ENCODE results near the gene QRICH2. TPM values are rescaled to one million over a fixed set of nuclear protein-coding genes. Genes with fewer than 3 reads are reported as not detected.

The QRICH2 gene
- total RNA-seq, 4 donors from 2014 or later, result 2.0 to 8.4 (median 5.2) TPM

DNA sequence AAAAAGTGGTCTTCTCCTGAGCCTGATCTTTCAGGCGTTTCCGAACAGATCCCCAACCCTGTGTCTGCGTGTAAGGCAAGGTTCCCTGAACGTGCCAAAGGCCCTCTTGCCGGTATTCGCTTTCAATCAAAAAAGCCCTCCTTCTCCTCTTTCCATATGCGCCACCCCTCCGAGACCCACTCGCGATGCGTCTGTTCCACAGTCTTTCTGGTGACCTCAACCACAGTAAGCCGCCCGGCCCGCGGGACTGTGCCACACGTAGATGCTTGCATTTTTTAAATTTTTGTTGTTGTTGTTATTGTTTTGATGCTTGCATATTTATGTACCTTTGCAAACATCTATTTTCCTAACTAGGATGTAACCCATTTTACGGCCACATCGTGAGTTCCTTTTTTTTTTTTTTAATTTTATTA is 46.2 kb upstream of the QRICH2 start:
- 1 to 2% methylated on average over 18 of the region's 18 CpGs for WGBS, 2 donors
- peak overlapping the region; percentile 52 to 88 (median 82) for H3K27ac ChIP-seq
- H3K4me3 ChIP-seq, result peak overlapping the region; percentile 70 to 99 (median 96)
- TF ChIP-seq, protein P1, sequence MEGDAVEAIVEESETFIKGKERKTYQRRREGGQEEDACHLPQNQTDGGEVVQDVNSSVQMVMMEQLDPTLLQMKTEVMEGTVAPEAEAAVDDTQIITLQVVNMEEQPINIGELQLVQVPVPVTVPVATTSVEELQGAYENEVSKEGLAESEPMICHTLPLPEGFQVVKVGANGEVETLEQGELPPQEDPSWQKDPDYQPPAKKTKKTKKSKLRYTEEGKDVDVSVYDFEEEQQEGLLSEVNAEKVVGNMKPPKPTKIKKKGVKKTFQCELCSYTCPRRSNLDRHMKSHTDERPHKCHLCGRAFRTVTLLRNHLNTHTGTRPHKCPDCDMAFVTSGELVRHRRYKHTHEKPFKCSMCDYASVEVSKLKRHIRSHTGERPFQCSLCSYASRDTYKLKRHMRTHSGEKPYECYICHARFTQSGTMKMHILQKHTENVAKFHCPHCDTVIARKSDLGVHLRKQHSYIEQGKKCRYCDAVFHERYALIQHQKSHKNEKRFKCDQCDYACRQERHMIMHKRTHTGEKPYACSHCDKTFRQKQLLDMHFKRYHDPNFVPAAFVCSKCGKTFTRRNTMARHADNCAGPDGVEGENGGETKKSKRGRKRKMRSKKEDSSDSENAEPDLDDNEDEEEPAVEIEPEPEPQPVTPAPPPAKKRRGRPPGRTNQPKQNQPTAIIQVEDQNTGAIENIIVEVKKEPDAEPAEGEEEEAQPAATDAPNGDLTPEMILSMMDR (IDR thresholded peaks at IDR 0.05), result no peak
- no peak for TF ChIP-seq EP300 (IDR thresholded peaks at IDR 0.05)
- no peak for TF ChIP-seq POLR2A (IDR thresholded peaks at IDR 0.05)
- H3K27me3 ChIP-seq, result no peaks in the 10 kb centered on the region
- H3K36me3 ChIP-seq, result peaks cover 0 to 6% (median 0%) of the 10 kb centered on the region in 3 donors
- no peak for DNase-seq (ENCODE audit: low spot score in 2 of 2)
- peaks cover 0 to 35% (median 7%) of the 10 kb centered on the region in 4 donors for H3K4me1 ChIP-seq
- no peaks in the 10 kb centered on the region for H3K9me3 ChIP-seq

DNA sequence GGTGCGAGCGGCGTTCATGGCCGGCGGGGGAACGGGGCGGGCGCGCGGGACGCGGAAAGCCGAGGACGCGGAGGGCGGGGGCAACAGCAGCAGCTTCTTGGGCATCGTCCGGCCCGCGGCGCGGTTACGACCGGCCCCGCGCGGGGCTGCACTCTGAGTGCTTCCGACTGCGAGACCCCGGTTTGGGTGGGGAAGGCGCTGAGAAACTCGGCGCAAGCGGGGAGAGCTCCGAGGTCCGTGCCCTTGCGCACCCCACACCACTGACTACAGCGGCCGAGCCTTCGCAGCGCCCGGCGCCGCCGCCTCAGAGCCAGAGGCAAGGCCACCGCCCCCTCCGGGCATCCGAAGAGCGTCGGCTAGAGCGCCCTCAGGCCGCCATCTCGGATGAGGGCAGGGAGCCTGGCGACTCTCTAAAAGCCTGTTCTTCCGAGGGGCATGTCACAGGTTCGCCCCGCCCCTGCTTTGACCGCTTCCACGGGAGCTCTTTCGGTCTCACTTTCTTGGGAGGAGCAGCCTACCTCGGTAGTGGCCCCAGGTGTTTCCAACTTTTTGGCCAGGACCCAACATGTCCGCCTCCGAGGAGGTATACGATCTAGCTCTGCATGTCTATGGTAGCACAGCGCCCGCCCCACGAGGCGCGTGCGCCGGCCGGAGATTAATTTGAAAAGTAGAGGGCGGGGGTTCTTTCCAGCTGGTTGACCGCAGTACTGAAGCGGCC is 45.7 kb upstream of the QRICH2 start, which contains the start of gene PRPSAP1:
TSS of gene PRPSAP1 (minus strand) at position 318 of the 718 bp plus-strand sequence. CDS start at position 105, 213 bp downstream.
- peak within 1 kb of the TSS; percentile 52 to 88 (median 82) for H3K27ac ChIP-seq
- 0% methylated on average over 27 to 57 of the region's 75 CpGs for WGBS, 2 donors
- peaks cover 0 to 6% (median 0%) of the 10 kb centered on the region in 3 donors for H3K36me3 ChIP-seq
- H3K4me1 ChIP-seq, result peaks cover 0 to 35% (median 7%) of the 10 kb centered on the region in 4 donors
- H3K4me3 ChIP-seq, result peak within 1 kb of the TSS; percentile 70 to 99 (median 96)
- no peaks in the 10 kb centered on the region for H3K9me3 ChIP-seq
- DNase-seq (ENCODE audit: low spot score in 2 of 2), result peak; percentile 65 to 73
- no peaks in the 10 kb centered on the region for H3K27me3 ChIP-seq
- TF ChIP-seq POLR2A (IDR thresholded peaks at IDR 0.05), result peak in 1 of 2 donors; percentile 70
- TF ChIP-seq, protein P1 (IDR thresholded peaks at IDR 0.05), result peak; percentile 52 to 76 (median 68)
- TF ChIP-seq EP300 (IDR thresholded peaks at IDR 0.05), result peak; percentile 67 to 90

DNA sequence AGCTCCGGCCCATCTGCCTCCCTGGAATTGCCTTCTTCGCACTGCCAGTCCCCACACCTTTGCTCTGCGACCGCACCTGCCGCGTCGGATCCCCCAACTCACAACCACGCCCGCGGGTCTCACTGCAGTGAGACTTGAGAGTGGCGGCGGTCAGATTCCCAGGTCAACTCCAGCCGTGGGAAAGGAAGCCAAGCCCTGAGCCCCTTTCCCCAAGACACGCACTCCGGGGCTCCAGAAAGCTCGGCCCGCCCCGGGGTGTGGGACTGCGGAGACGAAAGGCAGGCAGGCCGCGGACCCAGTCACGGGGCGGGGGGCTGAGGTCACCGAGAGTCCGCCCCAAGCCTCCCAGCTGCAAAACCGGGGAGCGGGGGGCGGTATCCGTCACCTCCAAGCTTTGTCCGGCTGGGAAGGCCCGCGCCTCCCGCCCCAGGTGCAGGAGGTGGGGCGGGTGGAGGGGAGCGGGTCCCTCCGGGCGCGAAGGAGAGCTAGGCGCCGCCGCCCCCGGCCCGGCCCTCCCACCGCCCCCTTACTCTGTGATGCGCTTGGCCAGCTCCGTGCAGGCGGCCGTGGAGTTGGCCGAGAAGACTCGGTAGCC is 45.0 kb upstream of the QRICH2 start:
- 1 to 2% methylated on average over 8 to 22 of the region's 51 CpGs for WGBS, 2 donors
- no peak for DNase-seq (ENCODE audit: low spot score in 2 of 2)
- Histone ChIP-seq H3K4me3 (peak overlapping the region; percentile 70 to 99 (median 96)), H3K9me3 (no peaks in the 10 kb centered on the region), H3K27ac (peak overlapping the region; percentile 52 to 88 (median 82)), H3K36me3 (peaks cover 0 to 9% (median 0%) of the 10 kb centered on the region in 3 donors), H3K27me3 (no peaks in the 10 kb centered on the region), H3K4me1 (peaks cover 0 to 35% (median 7%) of the 10 kb centered on the region in 4 donors)
- TF ChIP-seq POLR2A (IDR thresholded peaks at IDR 0.05) (no peak), EP300 (IDR thresholded peaks at IDR 0.05) (no peak)
- TF ChIP-seq, protein P1 (IDR thresholded peaks at IDR 0.05), result no peak

DNA sequence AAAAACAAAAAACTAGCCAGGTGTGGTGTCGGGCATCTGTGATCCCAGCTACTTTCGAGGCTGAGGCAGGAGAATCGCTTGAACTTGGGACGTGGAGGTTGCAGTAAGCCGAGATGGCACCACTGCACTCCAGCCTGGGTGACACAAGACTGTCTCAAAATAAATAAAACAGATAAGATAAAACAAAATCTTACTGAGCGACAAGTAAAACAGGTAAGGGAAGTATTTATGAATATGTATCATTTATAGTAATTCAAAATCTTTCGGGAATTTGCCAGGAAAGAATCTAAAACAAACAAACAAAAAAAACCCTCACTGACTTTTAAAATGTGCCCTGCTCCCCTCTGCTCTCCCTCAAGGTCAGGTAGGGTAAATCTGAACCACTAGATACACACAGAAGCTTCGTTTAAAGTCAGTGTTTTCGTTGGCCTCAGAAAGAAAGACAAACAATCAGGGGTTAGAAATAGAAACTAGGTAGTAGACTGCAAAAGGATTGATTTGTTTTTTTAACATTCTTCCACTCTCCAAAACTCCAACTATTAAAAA is 43.5 kb upstream of the QRICH2 start:
- no peak for DNase-seq (ENCODE audit: low spot score in 2 of 2)
- no peaks in the 10 kb centered on the region for H3K27me3 ChIP-seq
- no peak overlapping the region for H3K4me3 ChIP-seq
- TF ChIP-seq POLR2A (IDR thresholded peaks at IDR 0.05) (no peak), EP300 (IDR thresholded peaks at IDR 0.05) (no peak)
- TF ChIP-seq, protein P1 (IDR thresholded peaks at IDR 0.05), result no peak
- 64 to 66% methylated on average over 9 of the region's 9 CpGs for WGBS, 2 donors
- no peaks in the 10 kb centered on the region for H3K9me3 ChIP-seq
- peaks cover 0 to 24% (median 3%) of the 10 kb centered on the region in 3 donors for H3K36me3 ChIP-seq
- H3K4me1 ChIP-seq, result peaks cover 0 to 32% (median 7%) of the 10 kb centered on the region in 4 donors
- peak overlapping the region in 1 of 4 donors; percentile 17 for H3K27ac ChIP-seq

Measured in tibial nerve (tissue), 4 donors.